Right lobe of liver (tissue), 6 donors: ENCODE data around the gene DICER1. TPM values are rescaled to one million over a fixed set of nuclear protein-coding genes. Genes with fewer than 3 reads are reported as not detected.

Experiments used
- ATAC-seq, 4 donors: fragments of 200-7000 bp; cut with Tn5 transposase; one replicate each; pipeline ENCODE4 v1.9.1; 2020; ENCODE audit warnings: mild to moderate bottlenecking in 4 of 4, moderate library complexity in 4 of 4
- DNase-seq, 3 donors: peaks; one replicate each; pipeline ENCODE4 v3.0.0-alpha.2; 2020
- H3K27ac ChIP-seq, 3 donors: fragments of 200-600 bp; one replicate each; pipeline ENCODE4 v1.8.0; 2022
- H3K27me3 ChIP-seq, 2 donors: fragments of 200-600 bp; one replicate each; pipeline ENCODE4 v1.8.0; 2022
- H3K36me3 ChIP-seq, 4 donors: fragments of 200-600 bp; sonication (generic) in 1 of 4; one replicate each; pipeline versions ENCODE4 v1.5.1 to v1.8.0; 2017 to 2022; ENCODE audit warnings: control low read depth in 1 of 4
- H3K4me1 ChIP-seq, 4 donors: fragments of 200-600 bp; sonication (generic) in 1 of 4; one replicate each; pipeline versions ENCODE4 v1.5.1 to v1.8.0; 2017 to 2022; ENCODE audit warnings: control low read depth in 1 of 4
- H3K4me3 ChIP-seq, 3 donors: fragments of 200-600 bp; one replicate each; pipeline ENCODE4 v1.8.0; 2022
- H3K9me3 ChIP-seq, 4 donors: fragments of 200-600 bp; sonication (generic) in 1 of 4; one replicate each; pipeline versions ENCODE4 v1.5.1 to v1.8.0; 2017 to 2022; ENCODE audit warnings: control low read depth in 1 of 4
- POLR2A ChIP-seq: fragments of 450-650 bp; IDR thresholded peaks from one replicate; pipeline ENCODE4 v1.6.1; 2017; ENCODE audit warnings: antibody characterized with exemption, mild to moderate bottlenecking
- WGBS: methylation state at CpG from one replicate; pipeline ENCODE4 v1.1.6; 2018; ENCODE audit warnings: low coverage, low lambda C conversion rate; ENCODE audit not compliant: insufficient coverage; ENCODE audit errors: missing lambda C conversion rate; 5-methylcytosine and 5-hydroxymethylcytosine counted together
- intact Hi-C, 2 donors: fragments of 100-400 bp; cut with DNase I; formaldehyde crosslinking; loops; one replicate each; pipeline versions ENCODE4 v1.11.2 to v1.14.1; 2022
- total RNA-seq, 6 experiments: library from RNA; depleted of rRNA in 2 of 6; stranded (reverse); fragments of >200 nt in 2 of 6; fragmentation: NEBNext Ultra II Directional in 3 of 6; extraction: Animal tissue kit (Norgen Biotek cat#: 25700) in 3 of 6; gene quantifications; one replicate each; pipeline versions ENCODE4 v1.1.0 to v1.2.4, GENCODE V29; 2016 to 2023
- TF ChIP-seq, protein P1 (sequence below), 4 donors: fragments of 200-600 bp in 3 of 4; fragments of 450-650 bp in 1 of 4; IDR thresholded peaks; one replicate each; pipeline versions ENCODE4 v1.5.1 to v1.8.0; 2016 to 2022; ENCODE audit warnings: antibody characterized with exemption in 4 of 4, mild to moderate bottlenecking in 2 of 4
- donor health status: DM: no; HTN: yes; CAD: no.
- donor health status: DM: no; HTN: no; CAD: no.
- donor health status: DM: no; HTN: no; CAD: no.
- donor health status: DM: no; HTN: yes; CAD: no.
- donor health status: DM: no; HTN: yes; CAD: no.

DICER1 gene
- total RNA-seq, 6 experiments from 2014 or later, result 27.6 to 47.9 (median 30.3) TPM

DNA sequence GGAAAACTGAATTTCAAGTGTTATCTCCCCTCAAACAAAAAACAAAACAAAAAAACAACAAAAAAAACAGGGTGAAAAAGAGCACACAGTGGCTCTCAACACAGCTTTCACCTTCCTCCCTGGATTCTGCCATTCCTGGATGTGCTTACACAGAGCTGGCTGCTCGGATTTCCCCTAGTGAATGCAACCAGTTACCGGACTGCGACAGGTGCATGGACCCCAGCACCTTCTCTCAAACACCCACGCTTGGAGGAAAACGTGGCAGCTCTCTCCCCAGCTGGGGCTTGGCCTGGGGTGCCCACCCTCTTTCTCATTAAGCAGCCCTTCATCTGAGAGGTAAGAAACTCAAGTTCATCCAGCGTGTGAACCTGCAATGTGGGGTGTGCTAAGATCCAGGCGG is 33.5 kb upstream of the DICER1 start:
- WGBS, result 92% methylated on average over 6 of the region's 7 CpGs

DNA sequence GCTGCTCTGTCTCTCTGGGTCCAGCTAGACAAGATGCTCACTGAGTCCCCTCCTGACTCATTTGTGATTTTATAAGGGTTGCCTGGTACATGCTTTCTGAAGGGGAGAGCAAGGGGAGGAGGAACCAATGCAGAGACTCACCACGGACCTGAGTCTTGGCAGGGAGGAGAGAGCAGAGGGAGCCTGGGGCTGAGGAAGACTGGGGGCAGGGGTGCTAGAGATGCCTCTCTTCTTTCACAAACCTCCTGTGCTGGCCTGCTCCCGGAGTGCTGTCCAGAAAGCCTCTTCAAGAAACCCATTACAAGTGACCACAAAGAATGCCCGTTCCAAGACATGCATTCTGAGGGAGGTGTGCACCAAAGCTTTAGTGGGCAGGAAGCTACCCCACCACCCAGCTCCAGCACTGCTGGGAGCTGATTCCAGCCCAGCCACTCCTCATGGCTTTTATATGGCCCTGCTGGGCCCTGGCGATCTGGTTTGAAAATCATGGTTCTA is 33.1 kb upstream of the DICER1 start:
- Histone ChIP-seq H3K9me3 (no peaks in the 10 kb centered on the region), H3K27me3 (no peaks in the 10 kb centered on the region), H3K27ac (no peak overlapping the region), H3K4me3 (no peak overlapping the region), H3K4me1 (peaks cover 0 to 13% (median 3%) of the 10 kb centered on the region in 4 donors), H3K36me3 (peaks cover 0 to 10% (median 0%) of the 10 kb centered on the region in 4 donors)
- 73% methylated on average over 3 of the region's 4 CpGs for WGBS
- no peak for DNase-seq
- ATAC-seq, result no peak
- intact Hi-C loops, result no loop called here
- no peak for TF ChIP-seq POLR2A
- TF ChIP-seq, protein P1, sequence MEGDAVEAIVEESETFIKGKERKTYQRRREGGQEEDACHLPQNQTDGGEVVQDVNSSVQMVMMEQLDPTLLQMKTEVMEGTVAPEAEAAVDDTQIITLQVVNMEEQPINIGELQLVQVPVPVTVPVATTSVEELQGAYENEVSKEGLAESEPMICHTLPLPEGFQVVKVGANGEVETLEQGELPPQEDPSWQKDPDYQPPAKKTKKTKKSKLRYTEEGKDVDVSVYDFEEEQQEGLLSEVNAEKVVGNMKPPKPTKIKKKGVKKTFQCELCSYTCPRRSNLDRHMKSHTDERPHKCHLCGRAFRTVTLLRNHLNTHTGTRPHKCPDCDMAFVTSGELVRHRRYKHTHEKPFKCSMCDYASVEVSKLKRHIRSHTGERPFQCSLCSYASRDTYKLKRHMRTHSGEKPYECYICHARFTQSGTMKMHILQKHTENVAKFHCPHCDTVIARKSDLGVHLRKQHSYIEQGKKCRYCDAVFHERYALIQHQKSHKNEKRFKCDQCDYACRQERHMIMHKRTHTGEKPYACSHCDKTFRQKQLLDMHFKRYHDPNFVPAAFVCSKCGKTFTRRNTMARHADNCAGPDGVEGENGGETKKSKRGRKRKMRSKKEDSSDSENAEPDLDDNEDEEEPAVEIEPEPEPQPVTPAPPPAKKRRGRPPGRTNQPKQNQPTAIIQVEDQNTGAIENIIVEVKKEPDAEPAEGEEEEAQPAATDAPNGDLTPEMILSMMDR (IDR thresholded peaks at IDR 0.05), result no peak

More for the DNA sequence above, 33.5 kb upstream of the DICER1 start:
- intact Hi-C loops, result no loop called here
- Histone ChIP-seq H3K4me1 (peaks cover 0 to 8% (median 1%) of the 10 kb centered on the region in 4 donors), H3K9me3 (no peaks in the 10 kb centered on the region), H3K27me3 (no peaks in the 10 kb centered on the region), H3K4me3 (no peak overlapping the region), H3K27ac (no peak overlapping the region), H3K36me3 (peaks cover 0 to 10% (median 0%) of the 10 kb centered on the region in 4 donors)
- ATAC-seq, result no peak
- no peak for TF ChIP-seq POLR2A
- TF ChIP-seq, protein P1 (IDR thresholded peaks at IDR 0.05), result no peak
- DNase-seq, result no peak

DNA sequence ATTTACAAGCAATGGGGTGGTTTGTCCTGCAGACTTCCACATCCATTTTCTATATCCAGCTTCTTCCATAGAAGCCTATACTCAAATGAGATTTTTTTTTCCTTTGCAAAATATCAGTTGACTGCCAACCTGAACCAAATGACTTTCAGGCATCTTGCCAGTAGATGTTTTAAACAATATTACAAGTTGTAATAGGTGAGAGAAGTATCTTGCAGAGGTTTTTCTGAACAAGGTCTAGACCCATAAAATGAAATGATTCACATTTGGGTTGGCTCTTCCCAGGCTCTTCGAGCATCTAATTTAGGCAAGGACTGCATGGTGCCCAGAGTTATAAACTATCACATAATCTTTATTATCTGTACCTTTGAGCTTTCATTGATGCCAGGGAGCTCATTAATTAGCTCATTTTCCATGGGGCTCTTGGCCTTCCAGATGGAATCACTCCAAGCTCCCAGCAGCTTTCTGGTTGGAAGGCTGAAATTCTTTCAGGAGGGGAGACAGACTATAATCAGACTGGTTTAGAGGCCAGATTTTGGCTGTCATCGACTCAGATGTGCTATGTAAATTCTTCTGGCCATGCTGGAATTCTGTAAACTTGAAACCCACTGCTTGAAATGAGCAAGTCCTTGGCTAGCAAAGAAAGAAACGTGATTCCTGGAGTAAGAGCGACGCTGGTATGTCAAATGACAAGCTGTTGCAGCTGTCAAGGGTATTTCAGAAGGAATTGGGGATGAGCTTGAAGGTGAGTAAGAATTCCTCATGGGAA is 32.2 kb upstream of the DICER1 start:
- WGBS, result 78% methylated on average over 5 of the region's 5 CpGs
- intact Hi-C loops, result no loop called here

DNA sequence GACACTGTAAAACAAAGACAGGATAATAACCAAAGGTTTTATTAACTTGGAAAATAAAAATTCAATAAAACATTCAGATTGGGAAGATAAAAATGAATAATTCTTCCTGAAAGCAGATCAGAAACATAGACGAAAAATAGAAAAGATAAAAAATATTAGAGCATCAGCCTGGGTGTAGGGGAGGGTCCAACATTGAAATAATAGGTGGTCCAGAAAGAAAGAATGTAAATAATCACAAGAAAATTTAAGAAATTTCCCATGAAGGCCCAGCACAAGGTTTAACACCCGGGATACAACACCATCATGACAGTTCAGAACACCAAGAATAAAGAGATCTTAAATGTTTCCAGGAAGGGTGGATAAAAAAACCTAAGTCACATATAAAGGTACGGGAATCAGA is 31.1 kb upstream of the DICER1 start:
- H3K27ac ChIP-seq, result no peak overlapping the region
- TF ChIP-seq POLR2A, result no peak
- TF ChIP-seq, protein P1 (IDR thresholded peaks at IDR 0.05), result no peak
- peaks cover 0 to 33% (median 15%) of the 10 kb centered on the region in 4 donors for H3K4me1 ChIP-seq
- intact Hi-C loops, result no loop called here
- WGBS, result 90% methylated on average over 3 of the region's 3 CpGs
- DNase-seq (no peak), ATAC-seq (no peak)
- H3K9me3 ChIP-seq, result no peaks in the 10 kb centered on the region
- H3K36me3 ChIP-seq, result peaks cover 0 to 5% (median 0%) of the 10 kb centered on the region in 4 donors
- no peak overlapping the region for H3K4me3 ChIP-seq
- H3K27me3 ChIP-seq, result no peaks in the 10 kb centered on the region

More for the DNA sequence above, 32.2 kb upstream of the DICER1 start:
- Histone ChIP-seq H3K36me3 (peaks cover 0 to 10% (median 0%) of the 10 kb centered on the region in 4 donors), H3K9me3 (no peaks in the 10 kb centered on the region), H3K4me1 (peaks cover 0 to 21% (median 8%) of the 10 kb centered on the region in 4 donors), H3K4me3 (no peak overlapping the region), H3K27ac (no peak overlapping the region), H3K27me3 (no peaks in the 10 kb centered on the region)
- no peak for ATAC-seq
- no peak for DNase-seq
- TF ChIP-seq, protein P1 (IDR thresholded peaks at IDR 0.05), result no peak
- no peak for TF ChIP-seq POLR2A
